Stimulated activated CD8-positive, alpha-beta memory T cell treated with anti-CD3 and anti-CD28 coated beads, Interleukin-12 subunit alpha, Interleukin-12 subunit beta, amount 100 ng/mL, for 1 hour (primary cell): ENCODE measurements around the gene TM4SF5.
"Not testable (repeated sequence)": the region's sequence is repeated elsewhere in the genome, so short reads cannot be mapped to it uniquely, and the experiment has no call there.

Source experiments
- DNase-seq: peaks from one replicate; pipeline ENCODE4 v3.0.0-alpha.2; 2020; ENCODE audit warnings: low read depth

Gene TM4SF5

DNA sequence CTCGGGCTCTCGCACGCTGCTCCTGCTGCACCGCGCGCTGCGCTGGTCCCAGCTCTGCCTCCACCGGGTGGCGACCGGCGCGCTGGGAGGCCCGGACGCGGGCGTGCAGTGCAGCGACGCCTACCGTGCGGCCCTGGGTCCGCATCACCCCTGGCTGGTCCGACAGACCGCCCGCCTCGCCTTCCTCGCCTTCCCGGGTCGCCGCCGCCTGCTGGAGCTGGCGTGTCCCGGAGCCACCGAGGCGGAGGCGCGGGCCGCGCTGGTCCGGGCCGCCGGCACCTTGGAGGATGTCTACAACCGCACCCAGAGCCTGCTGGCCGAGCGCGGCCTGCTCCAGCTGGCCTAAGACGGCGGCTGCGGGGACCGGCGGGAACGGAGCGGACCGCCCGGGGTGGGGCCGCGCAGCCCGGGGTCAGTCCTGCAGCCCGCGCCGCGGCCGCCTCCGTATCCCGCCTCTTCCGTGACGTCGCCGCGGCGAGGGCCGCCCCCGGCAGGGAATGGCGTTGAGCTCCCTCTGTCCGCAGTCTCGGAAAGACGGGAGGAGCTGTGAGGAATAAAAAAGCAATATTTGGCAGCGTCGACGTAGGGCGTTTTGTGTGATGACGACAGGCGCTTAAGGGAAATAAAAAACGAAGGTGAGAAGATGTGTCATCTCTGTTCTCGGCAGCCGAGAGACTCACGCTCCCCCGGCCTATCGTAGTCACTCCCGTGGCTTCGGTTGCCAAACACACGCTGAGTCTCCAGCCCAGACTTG, 18.4 kb downstream of the TM4SF5 start:
- peak; percentile 59 for DNase-seq

DNA sequence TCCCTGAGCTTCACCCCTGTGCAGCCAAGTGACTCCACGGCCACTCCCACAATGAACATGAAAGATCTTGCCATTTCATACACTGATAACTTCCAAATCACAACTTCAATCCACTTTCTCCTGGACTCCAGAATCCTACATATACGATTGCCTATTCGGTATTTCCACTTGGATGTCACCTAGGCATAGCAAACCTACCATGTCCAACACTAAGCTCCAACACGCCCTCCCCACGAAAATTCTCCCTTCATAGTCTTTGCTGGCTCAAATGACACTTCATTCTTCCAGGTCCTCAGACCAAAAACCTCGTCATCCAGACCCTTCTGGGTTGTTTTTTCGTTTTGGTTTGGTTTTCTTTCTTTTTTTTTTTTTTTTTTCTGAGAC, 19.0 kb downstream of the TM4SF5 start:
- DNase-seq, result no peak

- no peak for DNase-seq
These were observed 23.5 kb downstream of the TM4SF5 start for GRCh38 chr17:4795168-4795567.

DNA sequence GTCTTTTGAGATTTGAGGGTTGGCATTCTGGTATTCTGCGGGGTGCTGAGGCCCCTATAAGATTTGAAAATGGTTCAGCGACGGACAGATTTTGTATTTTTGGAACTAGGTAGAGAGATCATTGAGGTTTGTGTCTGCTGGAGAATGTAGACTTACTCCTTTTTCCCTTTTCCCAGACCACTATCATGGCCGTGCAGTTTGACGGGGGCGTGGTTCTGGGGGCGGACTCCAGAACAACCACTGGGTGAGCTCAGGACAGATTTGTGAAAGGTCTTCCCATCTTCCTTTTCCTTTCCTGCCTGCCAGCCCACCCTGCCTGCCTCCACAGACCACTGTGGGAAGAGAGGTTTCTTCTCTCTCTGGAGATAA, 24.9 kb downstream of the TM4SF5 start:
- DNase-seq, result no peak

- DNase-seq, result no peak
These were observed 28.9 kb downstream of the TM4SF5 start for GRCh38 chr17:4800462-4801196.

- DNase-seq, result no peak
These were observed 30.5 kb downstream of the TM4SF5 start, which contains the start of gene C17orf114 for GRCh38 chr17:4802228-4802627. Gene C17orf114, minus strand, starts transcription at chr17:4802328.

DNA sequence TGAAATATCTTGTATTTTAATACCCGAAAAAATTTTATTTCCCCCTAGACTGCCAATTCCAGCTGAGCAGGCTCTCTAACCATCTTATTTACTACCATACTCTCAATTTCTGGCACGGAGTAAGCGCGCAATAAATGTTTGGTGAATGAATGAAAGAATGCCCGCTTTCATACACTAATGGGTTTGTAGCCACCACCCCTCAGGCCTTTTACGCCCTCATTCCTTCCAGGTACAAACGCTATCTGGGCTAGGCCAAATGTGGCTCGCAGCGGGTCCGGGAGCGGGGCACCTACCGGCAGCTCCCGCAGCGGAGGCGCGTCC, 34.7 kb downstream of the TM4SF5 start:
- no peak for DNase-seq

GRCh38 chr17:4806777-4807604, 35.3 kb downstream of the TM4SF5 start, which contains the start of gene PLD2:
Gene PLD2, plus strand, starts transcription at chr17:4807152. Its CDS starts 621 bp downstream, at chr17:4807773.
- DNase-seq, result peak; percentile 71

DNA sequence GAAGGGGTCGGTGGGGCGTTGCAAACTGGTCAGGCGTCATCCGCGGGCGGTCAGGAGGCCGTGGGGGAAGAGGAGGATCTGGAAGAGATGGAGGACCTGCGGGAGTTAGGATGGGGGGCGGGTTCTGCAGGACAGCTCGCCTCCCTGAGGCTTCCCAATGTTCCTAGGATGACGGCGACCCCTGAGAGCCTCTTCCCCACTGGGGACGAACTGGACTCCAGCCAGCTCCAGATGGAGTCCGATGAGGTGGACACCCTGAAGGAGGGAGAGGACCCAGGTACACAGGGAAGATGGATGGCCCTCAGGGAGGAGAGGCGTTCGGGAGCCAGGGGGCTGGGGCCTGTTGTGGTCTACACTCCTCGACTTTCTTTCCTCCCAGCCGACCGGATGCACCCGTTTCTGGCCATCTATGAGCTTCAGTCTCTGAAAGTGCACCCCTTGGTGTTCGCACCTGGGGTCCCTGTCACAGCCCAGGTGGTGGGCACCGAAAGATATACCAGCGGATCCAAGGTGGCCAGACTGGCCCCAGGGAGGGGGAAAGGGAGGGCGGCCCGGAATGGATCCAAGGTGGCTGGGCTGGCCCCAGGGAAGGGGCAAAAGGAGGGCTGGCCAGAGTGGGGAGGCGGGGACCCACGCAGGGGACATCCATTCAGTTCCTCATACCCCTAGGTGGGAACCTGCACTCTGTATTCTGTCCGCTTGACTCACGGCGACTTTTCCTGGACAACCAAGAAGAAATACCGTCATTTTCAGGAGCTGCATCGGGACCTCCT, 36.1 kb downstream of the TM4SF5 start:
- DNase-seq, result no peak

GRCh38 chr17:4808378-4808767, 36.7 kb downstream of the TM4SF5 start:
- no peak for DNase-seq

- no peak for DNase-seq
These were observed 39.1 kb downstream of the TM4SF5 start for GRCh38 chr17:4810696-4811290.

DNA sequence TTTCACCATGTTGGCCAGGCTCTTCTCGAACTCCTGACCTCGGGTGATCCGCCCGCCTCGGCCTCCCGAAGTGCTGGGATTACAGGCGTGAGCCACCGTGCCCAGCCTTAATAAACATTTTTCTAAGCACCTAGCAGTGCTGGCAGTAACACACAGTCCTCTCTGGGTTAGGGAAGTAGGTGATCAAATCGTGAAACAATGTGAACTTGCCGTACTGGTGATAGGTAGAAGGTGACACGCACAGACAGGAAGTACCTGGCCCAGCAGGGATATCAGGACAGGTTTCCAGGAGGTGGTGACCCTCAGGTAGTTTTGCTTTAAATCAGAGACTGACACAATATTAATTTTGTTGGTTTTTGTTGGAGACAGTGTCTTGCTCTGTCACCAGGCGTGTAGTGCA, 39.8 kb downstream of the TM4SF5 start:
- DNase-seq, result no peak

DNA sequence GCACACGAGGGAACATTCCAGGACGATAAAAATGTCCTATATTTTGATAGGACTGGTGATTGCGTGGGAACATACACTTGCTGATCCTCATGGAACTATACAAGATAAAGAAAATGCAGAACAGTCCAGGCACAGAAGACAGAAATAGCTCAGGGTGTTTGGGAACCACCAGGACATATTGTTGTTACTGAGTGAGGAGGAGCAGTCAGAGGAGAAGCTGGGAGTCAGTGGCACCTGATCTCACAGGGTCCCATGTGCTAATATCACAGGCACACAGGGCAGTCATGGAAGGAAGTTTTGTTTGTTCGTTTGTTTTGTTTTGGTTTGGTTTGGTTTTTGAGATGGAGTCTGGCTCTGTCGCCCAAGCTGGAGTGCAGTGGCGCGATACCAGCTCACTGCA, 41.0 kb downstream of the TM4SF5 start:
- no peak for DNase-seq

DNA sequence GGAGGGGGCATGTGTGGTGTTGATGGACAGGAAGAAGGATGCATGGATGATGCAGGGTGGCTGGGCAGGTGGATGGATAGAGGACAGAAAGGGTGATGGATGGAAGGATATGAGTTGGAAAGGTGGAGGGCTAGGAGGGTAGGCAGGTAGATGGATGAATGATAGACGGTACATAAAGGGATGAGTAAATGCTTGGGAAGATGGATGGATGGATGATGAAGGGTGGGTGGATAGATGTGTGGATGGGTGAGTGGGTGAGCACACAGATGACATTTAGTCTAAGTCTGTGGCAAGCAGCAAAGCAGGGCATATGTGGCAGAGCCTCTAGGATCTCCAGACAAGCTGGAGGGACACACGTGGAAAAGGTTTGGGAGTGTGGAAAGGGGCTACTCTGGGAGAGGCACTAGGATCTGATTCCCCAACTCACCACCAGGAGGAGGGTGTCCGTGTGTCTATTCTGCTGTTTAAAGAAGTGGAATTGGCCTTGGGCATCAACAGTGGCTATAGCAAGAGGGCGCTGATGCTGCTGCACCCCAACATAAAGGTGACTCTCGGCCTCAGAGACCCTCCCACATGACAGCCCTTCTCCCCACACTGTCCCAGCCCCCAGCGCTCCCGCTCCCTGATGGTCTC, 43.5 kb downstream of the TM4SF5 start:
- DNase-seq, result no peak

DNA sequence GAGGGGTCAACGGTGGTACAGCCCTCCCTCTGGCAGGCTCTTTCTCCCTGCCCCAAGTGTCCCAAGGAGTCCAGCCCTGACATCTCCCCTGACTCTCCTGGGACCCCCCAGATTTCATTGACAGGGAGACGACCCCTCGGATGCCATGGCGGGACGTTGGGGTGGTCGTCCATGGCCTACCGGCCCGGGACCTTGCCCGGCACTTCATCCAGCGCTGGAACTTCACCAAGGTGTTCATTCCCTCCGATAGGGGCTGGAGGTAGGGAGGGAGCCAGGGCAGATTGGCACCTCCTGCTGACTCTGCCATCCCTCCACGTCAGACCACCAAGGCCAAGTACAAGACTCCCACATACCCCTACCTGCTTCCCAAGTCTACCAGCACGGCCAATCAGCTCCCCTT, 45.1 kb downstream of the TM4SF5 start:
- no peak for DNase-seq

DNA sequence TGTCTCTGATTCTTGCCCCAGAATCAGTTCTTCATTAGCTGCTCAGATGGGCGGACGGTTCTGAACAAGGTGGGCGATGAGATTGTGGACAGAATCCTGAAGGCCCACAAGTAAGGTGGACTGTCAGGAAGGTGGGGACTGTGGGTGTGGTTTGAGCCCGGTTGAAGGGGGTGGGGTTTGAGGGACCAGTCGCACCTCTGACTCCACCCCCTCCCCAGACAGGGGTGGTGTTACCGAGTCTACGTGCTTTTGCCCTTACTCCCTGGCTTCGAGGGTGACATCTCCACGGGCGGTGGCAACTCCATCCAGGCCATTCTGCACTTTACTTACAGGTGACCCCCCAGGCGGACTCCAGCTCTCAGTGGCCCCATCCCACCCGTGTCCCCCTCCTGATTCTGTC, 46.6 kb downstream of the TM4SF5 start:
- no peak for DNase-seq

DNA sequence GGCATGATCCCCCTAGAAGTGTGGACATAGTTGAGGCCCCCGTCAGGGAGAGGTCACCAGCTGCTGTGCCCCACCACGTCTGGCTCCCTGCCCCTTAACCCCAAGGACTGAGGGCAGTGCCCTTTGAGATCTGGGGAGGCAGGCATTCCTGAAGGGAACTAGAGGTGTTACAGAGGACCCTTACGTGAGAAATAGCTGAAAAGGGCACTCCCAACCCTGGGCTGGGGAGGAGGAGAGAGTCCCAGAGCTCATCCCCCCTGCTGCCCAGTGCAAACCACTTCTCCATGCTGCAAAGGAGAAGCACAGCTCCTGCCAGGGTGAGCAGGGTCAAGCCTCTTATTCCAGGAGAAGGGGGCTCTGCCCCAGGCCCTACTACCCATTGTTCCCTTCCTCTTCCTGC, 51.1 kb downstream of the TM4SF5 start:
- no peak for DNase-seq

DNA sequence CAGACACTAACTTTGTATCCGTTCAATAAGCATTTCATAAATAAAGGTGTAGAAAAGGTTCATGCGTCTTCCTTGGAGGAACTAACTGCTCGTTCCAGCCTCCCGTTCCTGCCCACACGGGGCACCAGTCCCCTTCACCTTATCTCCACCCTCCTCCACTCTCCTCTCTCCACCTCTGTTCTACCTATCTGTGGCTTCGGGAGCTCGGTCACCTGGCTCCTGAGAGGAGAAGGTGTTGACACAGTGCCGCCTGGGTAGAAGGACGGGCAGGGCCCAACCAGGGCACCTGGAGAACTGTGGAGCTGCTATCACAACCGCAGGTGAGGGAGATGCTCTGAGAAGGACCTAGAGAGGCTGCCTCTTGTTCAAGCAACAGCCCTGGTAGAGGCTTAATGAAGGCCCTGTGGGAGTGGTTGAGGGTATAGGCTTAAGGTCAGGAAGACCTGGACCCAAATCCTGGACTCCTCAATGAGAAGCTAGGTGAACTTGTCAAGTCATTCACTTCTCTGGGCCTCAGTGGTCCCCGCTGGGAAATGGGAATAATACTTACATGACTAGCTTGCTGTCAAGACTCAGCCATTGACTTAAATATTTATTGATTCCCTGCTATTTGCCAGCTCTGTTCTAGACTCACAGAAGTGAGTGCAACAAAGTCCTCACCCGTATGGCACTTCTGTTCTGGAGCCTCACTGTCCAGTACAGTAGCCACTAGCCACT, 51.8 kb downstream of the TM4SF5 start:
- no peak for DNase-seq

DNA sequence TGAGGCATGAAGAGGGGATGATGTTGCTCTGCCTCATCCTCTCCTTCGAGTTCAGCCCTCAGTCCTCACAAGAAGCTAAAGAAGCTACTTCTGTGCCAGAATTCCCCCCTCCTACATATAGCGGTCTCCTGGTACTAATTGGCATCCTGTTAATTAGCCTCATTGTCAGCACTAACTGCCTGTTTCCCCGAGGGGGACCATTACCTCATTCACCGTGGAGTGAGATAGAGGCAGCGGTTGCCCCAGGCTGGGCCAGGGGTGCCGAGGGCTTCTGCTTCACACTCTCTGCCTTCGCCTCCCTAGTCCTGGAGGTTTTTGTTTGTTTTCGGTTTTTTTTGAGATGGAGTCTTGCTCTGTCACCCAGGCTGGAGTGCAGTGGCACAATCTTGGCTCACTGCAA, 55.7 kb downstream of the TM4SF5 start:
- DNase-seq, result no peak

DNA sequence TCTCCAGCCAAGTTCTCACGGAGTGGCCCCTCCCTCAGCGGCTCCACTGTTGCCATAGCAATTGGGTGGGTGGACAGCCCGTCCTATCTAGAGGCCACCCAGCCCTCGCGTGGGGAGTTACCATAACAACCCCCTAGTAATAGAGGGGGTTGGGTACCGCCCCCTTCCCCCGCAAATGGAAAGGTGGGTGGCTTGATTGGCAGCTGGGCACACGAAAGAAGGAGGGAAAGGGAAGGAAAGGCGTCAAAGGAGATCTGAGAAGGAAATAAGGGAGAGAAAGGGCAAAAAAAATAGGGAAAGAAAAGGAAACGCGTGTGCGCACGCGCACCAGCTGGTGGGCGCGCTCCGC, 61.1 kb downstream of the TM4SF5 start:
- DNase-seq, result not testable (repeated sequence)
